CD4-positive, alpha-beta T cell (primary cell): ENCODE data around the gene AP2A1. TPM values are rescaled to one million over a fixed set of nuclear protein-coding genes. Genes with fewer than 3 reads are reported as not detected.

Experiments used
- ATAC-seq: fragments of 200-7000 bp; cut with Tn5 transposase; one replicate; pipeline ENCODE4 v1.10.0; 2022; ENCODE audit warnings: mild to moderate bottlenecking; ENCODE audit not compliant: poor library complexity
- CTCF ChIA-PET: fragments of 350-600 bp; sonication (Branson Sonifier 250); formaldehyde crosslinking; loops from one replicate; lab custom pipeline; 2021; ENCODE audit warnings: antibody characterized with exemption, inconsistent platforms; lab: Charles Lee
- POLR2A ChIA-PET: fragments of 350-600 bp; sonication (Branson Sonifier 250); formaldehyde crosslinking; loops from one replicate; lab custom pipeline; 2021; ENCODE audit warnings: antibody characterized with exemption, inconsistent platforms; lab: Charles Lee
- DNase-seq, 14 experiments: peaks; one replicate each; pipeline ENCODE4 v3.0.0-alpha.2; 2013 to 2020; ENCODE audit warnings: mixed read lengths in 2 of 14
- H3K27ac ChIP-seq, 2 donors: one replicate each; pipeline versions ENCODE4 v1.5.1 to v1.7.0; 2013; ENCODE audit warnings: low read length in 2 of 2, low read depth in 1 of 2, mild to moderate bottlenecking in 1 of 2
- H3K27me3 ChIP-seq, 2 experiments: 1 replicate in 1 of 2; 2 replicates in 1 of 2; pipeline versions ENCODE4 v1.6.1 to v1.7.0; 2013; ENCODE audit warnings: low read length in 2 of 2, control low read depth in 1 of 2, mild to moderate bottlenecking in 1 of 2, moderate library complexity in 1 of 2; ENCODE audit not compliant: insufficient read depth in 2 of 2, control insufficient read depth in 1 of 2
- H3K36me3 ChIP-seq: one replicate; pipeline ENCODE4 v1.6.1; 2013; ENCODE audit warnings: low read length, control low read depth; ENCODE audit not compliant: insufficient read depth
- H3K4me1 ChIP-seq: one replicate; pipeline ENCODE4 v1.6.1; 2013; ENCODE audit warnings: low read length, control low read depth; ENCODE audit not compliant: insufficient read depth
- H3K4me3 ChIP-seq: one replicate; pipeline ENCODE4 v1.5.1; 2013; ENCODE audit warnings: mild to moderate bottlenecking, low read length, moderate library complexity
- H3K9me3 ChIP-seq, 2 experiments: 1 replicate in 1 of 2; 2 replicates in 1 of 2; pipeline versions ENCODE4 v1.6.1 to v1.7.0; 2013; ENCODE audit warnings: low read length in 2 of 2, mild to moderate bottlenecking in 2 of 2, control low read depth in 1 of 2, moderate library complexity in 1 of 2; ENCODE audit not compliant: control insufficient read depth in 1 of 2, insufficient read depth in 1 of 2
- H3K27ac Mint-ChIP-seq: one replicate; pipeline ENCODE4 v1.8.0; 2020; ENCODE audit warnings: mixed read lengths
- H3K27me3 Mint-ChIP-seq: one replicate; pipeline ENCODE4 v1.8.0; 2021; ENCODE audit warnings: mixed read lengths
- H3K36me3 Mint-ChIP-seq: one replicate; pipeline ENCODE4 v1.8.0; 2021; ENCODE audit warnings: low read depth, mixed read lengths
- H3K4me1 Mint-ChIP-seq: one replicate; pipeline ENCODE4 v1.8.0; 2021; ENCODE audit warnings: low read depth, mixed read lengths
- H3K4me3 Mint-ChIP-seq: one replicate; pipeline ENCODE4 v1.8.0; 2020; ENCODE audit warnings: mild to moderate bottlenecking, mixed read lengths
- H3K9me3 Mint-ChIP-seq: one replicate; pipeline ENCODE4 v1.8.0; 2020; ENCODE audit warnings: mixed read lengths
- intact Hi-C, 2 experiments: fragments of 100-400 bp; cut with DNase I in 1 of 2; cut with micrococcal nuclease in 1 of 2; formaldehyde crosslinking; loops; one replicate each; pipeline versions ENCODE4 v1.15.1 to v1.9.0; 2023 to 2025; cut with DNase I, micrococcal nuclease
- total RNA-seq, 174 experiments: library from RNA in 2 of 174; stranded (reverse) in 2 of 174; gene quantifications; one replicate each; pipeline ENCODE4 v1.2.3 and lab custom pipeline; 2021 to 2026
- TF ChIP-seq, protein P1 (sequence below): fragments of 200-600 bp; IDR thresholded peaks from one replicate; pipeline ENCODE4 v1.8.0; 2022; ENCODE audit warnings: antibody characterized with exemption, mild to moderate bottlenecking

Gene AP2A1
- total RNA-seq, 2 experiments from 2014 or later = 28.2 to 28.9 TPM

DNA sequence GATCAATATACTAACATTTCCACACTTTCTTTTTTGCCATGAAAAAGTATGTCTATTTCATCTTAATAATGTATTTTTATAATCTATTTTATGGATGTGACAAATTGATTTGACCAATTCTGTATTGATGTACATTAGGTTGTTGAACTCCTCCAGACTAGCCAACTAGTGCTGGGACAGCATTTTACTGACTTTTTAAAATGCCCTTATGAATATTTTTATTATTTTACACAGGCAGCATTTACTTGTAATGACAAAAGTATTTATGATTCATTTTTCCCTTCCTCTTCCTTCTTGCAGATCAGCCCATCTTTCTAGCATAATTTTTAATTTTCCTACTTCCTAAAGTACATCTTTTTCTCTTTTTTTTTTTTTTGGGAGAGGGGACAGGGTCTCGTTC is 47.2 kb downstream of the AP2A1 start:
- peak in 1 of 14 experiments; percentile 32 for DNase-seq
- TF ChIP-seq, protein P1, sequence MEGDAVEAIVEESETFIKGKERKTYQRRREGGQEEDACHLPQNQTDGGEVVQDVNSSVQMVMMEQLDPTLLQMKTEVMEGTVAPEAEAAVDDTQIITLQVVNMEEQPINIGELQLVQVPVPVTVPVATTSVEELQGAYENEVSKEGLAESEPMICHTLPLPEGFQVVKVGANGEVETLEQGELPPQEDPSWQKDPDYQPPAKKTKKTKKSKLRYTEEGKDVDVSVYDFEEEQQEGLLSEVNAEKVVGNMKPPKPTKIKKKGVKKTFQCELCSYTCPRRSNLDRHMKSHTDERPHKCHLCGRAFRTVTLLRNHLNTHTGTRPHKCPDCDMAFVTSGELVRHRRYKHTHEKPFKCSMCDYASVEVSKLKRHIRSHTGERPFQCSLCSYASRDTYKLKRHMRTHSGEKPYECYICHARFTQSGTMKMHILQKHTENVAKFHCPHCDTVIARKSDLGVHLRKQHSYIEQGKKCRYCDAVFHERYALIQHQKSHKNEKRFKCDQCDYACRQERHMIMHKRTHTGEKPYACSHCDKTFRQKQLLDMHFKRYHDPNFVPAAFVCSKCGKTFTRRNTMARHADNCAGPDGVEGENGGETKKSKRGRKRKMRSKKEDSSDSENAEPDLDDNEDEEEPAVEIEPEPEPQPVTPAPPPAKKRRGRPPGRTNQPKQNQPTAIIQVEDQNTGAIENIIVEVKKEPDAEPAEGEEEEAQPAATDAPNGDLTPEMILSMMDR = no peak
- Histone ChIP-seq H3K27me3 (no peaks in the 10 kb centered on the region), H3K36me3 (no peaks in the 10 kb centered on the region), H3K4me1 (peaks cover 49% of the 10 kb centered on the region), H3K27ac (peak overlapping the region; percentile 86 to 97), H3K9me3 (no peaks in the 10 kb centered on the region), H3K4me3 (peak overlapping the region; percentile 87)
- ChIA-PET POLR2A (interaction anchor here (1.0 to 2.4 kb wide), 8 partner anchors 9 to 318 kb away, joined by 3 to 24 read pairs (median 14); partner anchors contain the start of genes AKT1S1, AP2A1, PNKP and PTOV1), CTCF (no interaction called here)
- Mint-ChIP-seq H3K4me3 (peak overlapping the region; percentile 95), H3K27ac (peak overlapping the region; percentile 97), H3K36me3 (peaks cover 22% of the 10 kb centered on the region), H3K27me3 (no peaks in the 10 kb centered on the region), H3K4me1 (peaks cover 48% of the 10 kb centered on the region), H3K9me3 (no peaks in the 10 kb centered on the region)
- ATAC-seq = no peak
- intact Hi-C loops = loop anchor here (5.0 to 10.0 kb wide), 2 partner anchors 47 to 319 kb away; partner anchors contain the start of genes AP2A1 (in 1 of the 2) and RPS11 (in 1 of the 2)

DNA sequence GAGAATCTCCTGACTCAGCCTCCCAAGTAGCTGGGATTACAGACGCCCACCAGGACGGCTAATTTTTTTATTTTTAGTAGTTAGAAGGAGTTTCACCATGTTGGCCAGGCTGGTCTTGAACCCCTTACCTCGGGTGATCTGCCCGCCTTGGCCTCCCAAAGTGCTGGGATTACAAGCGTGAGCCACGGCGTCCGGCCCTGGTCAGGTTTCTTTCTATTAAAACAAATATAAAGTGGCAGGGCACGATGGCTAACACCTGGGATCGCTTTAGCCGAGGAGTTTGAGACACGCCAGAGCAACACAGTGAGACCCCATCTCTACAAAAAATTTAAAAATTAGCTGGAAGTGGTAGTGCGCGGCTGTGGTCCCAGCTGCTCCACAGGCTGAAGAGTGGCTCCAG is 49.8 kb downstream of the AP2A1 start:
- H3K9me3 Mint-ChIP-seq = no peaks in the 10 kb centered on the region
- CTCF ChIA-PET = no interaction called here
- peaks cover 45% of the 10 kb centered on the region for H3K4me1 ChIP-seq
- H3K4me3 ChIP-seq = no peak overlapping the region
- H3K4me3 Mint-ChIP-seq = no peak overlapping the region
- peaks cover 8% of the 10 kb centered on the region for H3K36me3 ChIP-seq
- H3K27me3 Mint-ChIP-seq = no peaks in the 10 kb centered on the region
- POLR2A ChIA-PET = interaction anchor here (2.6 kb wide), 1 partner anchor 52 kb away, joined by 14 read pairs; the partner anchor contains the start of gene PNKP
- H3K36me3 Mint-ChIP-seq = peaks cover 27% of the 10 kb centered on the region
- peak overlapping the region in 1 of 2 donors; percentile 97 for H3K27ac ChIP-seq
- peaks cover 46% of the 10 kb centered on the region for H3K4me1 Mint-ChIP-seq
- no peaks in the 10 kb centered on the region for H3K27me3 ChIP-seq
- DNase-seq (no peak), ATAC-seq (no peak)
- H3K27ac Mint-ChIP-seq = peak overlapping the region; percentile 99
- no peaks in the 10 kb centered on the region for H3K9me3 ChIP-seq
- intact Hi-C loops = loop anchor here (2.0 to 10.0 kb wide), 3 partner anchors 36 to 322 kb away; partner anchors contain the start of genes PTOV1 (in 1 of the 2) and RPS11 (in 1 of the 2)
- TF ChIP-seq, protein P1 = no peak

DNA sequence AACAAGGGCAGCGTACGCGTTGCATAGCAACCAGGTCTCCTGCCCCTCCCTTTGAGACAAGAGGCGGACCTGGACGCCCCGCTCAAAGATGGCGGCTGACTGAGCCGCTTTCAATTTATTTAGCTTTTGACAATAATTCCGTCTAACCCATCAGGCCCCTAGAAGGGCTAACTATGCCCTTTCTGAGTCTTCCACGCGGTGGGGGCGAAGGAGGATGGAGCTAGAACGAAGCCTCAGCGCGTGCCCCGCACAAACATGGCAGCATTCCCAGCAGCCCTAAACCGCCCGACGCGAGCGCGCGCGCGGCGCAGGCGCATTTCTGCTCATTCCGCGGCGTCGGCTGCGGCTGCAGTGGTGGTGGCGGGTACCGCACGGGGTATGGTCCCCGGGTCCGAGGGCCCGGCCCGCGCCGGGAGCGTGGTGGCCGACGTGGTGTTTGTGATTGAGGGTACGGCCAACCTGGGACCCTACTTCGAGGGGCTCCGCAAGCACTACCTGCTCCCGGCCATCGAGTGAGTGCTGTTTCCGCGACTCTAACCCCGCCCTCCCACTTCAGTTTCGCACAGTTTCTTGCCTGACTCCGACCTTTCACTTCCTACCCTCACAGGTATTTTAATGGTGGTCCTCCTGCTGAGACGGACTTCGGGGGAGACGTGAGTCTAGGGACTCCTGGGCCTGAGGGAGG is 51.3 kb downstream of the AP2A1 start, which contains the start of gene MED25:
Gene MED25, plus strand, starts transcription at position 326 of the 685 bp plus-strand sequence. Its CDS starts 53 bp downstream, at position 379.
- no peaks in the 10 kb centered on the region for H3K9me3 ChIP-seq
- peak within 1 kb of the TSS; percentile 66 for H3K4me3 ChIP-seq
- TF ChIP-seq, protein P1 = peak; percentile 38
- Mint-ChIP-seq H3K4me1 (peaks cover 35% of the 10 kb centered on the region), H3K4me3 (peak within 1 kb of the TSS; percentile 99), H3K36me3 (peaks cover 26% of the 10 kb centered on the region), H3K9me3 (no peaks in the 10 kb centered on the region), H3K27me3 (no peaks in the 10 kb centered on the region), H3K27ac (peak within 1 kb of the TSS; percentile 99)
- H3K36me3 ChIP-seq = peaks cover 11% of the 10 kb centered on the region
- intact Hi-C loops = loop anchor here (2.0 to 10.0 kb wide), 5 partner anchors 34 to 323 kb away; partner anchors contain the start of genes ATF5 (in 1 of the 2), NUP62 (in 1 of the 2), PNKP (in 1 of the 2) and PTOV1 (in 1 of the 2)
- no peaks in the 10 kb centered on the region for H3K27me3 ChIP-seq
- ATAC-seq = peak; percentile 60
- ChIA-PET CTCF (no interaction called here), POLR2A (interaction anchor here (0.8 to 2.6 kb wide), 9 partner anchors 11 to 112 kb away, joined by 3 to 14 read pairs (median 5); partner anchors contain the start of genes AKT1S1, AP2A1, NUP62 and PNKP)
- H3K4me1 ChIP-seq = peaks cover 34% of the 10 kb centered on the region
- peak; percentile 78 to 96 (median 86) for DNase-seq
- H3K27ac ChIP-seq = peak within 1 kb of the TSS; percentile 96 to 97
